ENCODE results near the gene GIN1. TPM values are rescaled to one million over a fixed set of nuclear protein-coding genes. Genes with fewer than 3 reads are reported as not detected.

The GIN1 gene
- total and polyA plus RNA-seq, 10 of the 15 experiments (the other 5 are each of a cell fraction or from before 2014, with no cell fraction given) = 3.3 to 9.7 (median 6.8) TPM

- Histone ChIP-seq H2AFZ (ENCODE audit: control insufficient read depth, low read depth, low read length) (no peak overlapping the region), H3K4me2 (ENCODE audit: control insufficient read depth, insufficient read depth) (no peak overlapping the region), H3K27me3 (replicated peaks in 1 of 2; ENCODE audit: control insufficient read depth in 2 of 2, insufficient read depth in 2 of 2, low read length in 1 of 2) (no peaks in the 10 kb centered on the region), H3K9ac (ENCODE audit: control insufficient read depth, insufficient read depth, low read length) (no peak overlapping the region), H3K4me3 (no peak overlapping the region), H3K27ac (ENCODE audit: control insufficient read depth, insufficient read depth) (no peak overlapping the region), H4K20me1 (ENCODE audit: control insufficient read depth, insufficient read depth) (no peaks in the 10 kb centered on the region), H3K4me1 (ENCODE audit: control insufficient read depth, insufficient read depth, low read length) (no peaks in the 10 kb centered on the region), H3K36me3 (ENCODE audit: control insufficient read depth in 2 of 2, insufficient read depth in 2 of 2, low read length in 1 of 2) (no peaks in the 10 kb centered on the region), H3K9me3 (replicated peaks; ENCODE audit: control insufficient read depth, insufficient read depth, low read length) (no peaks in the 10 kb centered on the region; the same call in 2 of the 3 replicates), H3K79me2 (ENCODE audit: control insufficient read depth, insufficient read depth, low read length) (no peaks in the 10 kb centered on the region)
- no peak for TF ChIP-seq SP1 (IDR thresholded peaks at IDR 0.05; ENCODE audit: low read depth, low read length)
- peak in 2 of 3 experiments; percentile 9 to 14; a peak in 1 of 6 replicates for TF ChIP-seq CTCF (IDR thresholded peaks at IDR 0.05 in 2 of 3, conservative IDR thresholded peaks at IDR 0.05 in 1 of 3; ENCODE audit: control insufficient read depth in 2 of 3, extremely low read depth in 1 of 3, insufficient read depth in 1 of 3, low read depth in 3 of 3, low read length in 3 of 3)
- TF ChIP-seq BCLAF1 (IDR thresholded peaks at IDR 0.05) = no peak
- WGBS (ENCODE audit: insufficient coverage, insufficient replicate concordance, low lambda C conversion rate, missing lambda C conversion rate) = 28% methylated on average over 4 of the region's 4 CpGs
- RAD21 ChIA-PET (ENCODE audit: unreplicated experiment) = no interaction called here
- no peak for FAIRE-seq
- no peak for DNase-seq (ENCODE audit: low read depth, low spot score)
- in situ Hi-C loops (cut with MboI) = loop anchor here (10.0 kb wide), 1 partner anchor 353 kb away; no protein-coding TSS in a partner anchor
- intact Hi-C loops (cut with micrococcal nuclease; ENCODE audit: unreplicated experiment) = loop anchor here (10.0 kb wide), 1 partner anchor 437 kb away; no protein-coding TSS in a partner anchor
- BruUV-seq (replicated peaks) = no TSS peak
- ATAC-seq = peak; percentile 64
- POLR2A ChIA-PET = no interaction called here
- CTCF ChIA-PET = interaction anchor here (3.6 kb wide), 1 partner anchor 257 kb away, joined by 19 read pairs; no protein-coding TSS in a partner anchor
- SMC1A ChIA-PET (ENCODE audit: uncharacterized antibody, unreplicated experiment) = no interaction called here
Observed at GRCh38 chr5:103037673-103038455, 82.1 kb downstream of the GIN1 start.
